GM19324 (cell line): ENCODE results near the gene TRIM52.

ENCODE experiments used
- ATAC-seq: cut with Tn5 transposase; IDR thresholded peaks from one replicate; pipeline ENCODE4 v1.9.1; 2021; ENCODE audit warnings: mild to moderate bottlenecking, moderate library complexity; ENCODE audit not compliant: unreplicated experiment, low FRiP score

TRIM52 gene

GRCh38 chr5:181259283-181259682, 1.7 kb downstream of the TRIM52 start:
- no peak for ATAC-seq

DNA sequence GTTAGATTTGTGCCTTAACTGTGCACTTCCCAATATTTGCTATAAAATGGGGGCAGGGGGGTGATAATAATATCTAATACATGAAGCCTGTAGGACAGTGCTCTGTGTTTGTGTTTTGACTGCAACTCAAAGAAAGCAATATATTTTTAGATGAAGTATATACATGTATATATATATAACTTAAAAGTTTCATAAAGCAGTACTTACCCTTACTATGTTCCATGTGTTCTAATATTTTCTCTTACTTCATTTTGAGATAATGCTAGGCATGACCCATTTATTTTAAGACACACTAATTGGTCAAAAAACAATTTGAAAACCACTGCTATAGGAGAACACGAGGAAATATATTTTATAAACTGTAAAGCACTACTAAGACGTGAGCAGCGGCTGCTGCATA, 2.4 kb downstream of the TRIM52 start:
- ATAC-seq, result no peak

- no peak for ATAC-seq
Measured at GRCh38 chr5:181255836-181256578, 4.9 kb downstream of the TRIM52 start.

- no peak for ATAC-seq
Measured at GRCh38 chr5:181255276-181255675, 5.7 kb downstream of the TRIM52 start.

DNA sequence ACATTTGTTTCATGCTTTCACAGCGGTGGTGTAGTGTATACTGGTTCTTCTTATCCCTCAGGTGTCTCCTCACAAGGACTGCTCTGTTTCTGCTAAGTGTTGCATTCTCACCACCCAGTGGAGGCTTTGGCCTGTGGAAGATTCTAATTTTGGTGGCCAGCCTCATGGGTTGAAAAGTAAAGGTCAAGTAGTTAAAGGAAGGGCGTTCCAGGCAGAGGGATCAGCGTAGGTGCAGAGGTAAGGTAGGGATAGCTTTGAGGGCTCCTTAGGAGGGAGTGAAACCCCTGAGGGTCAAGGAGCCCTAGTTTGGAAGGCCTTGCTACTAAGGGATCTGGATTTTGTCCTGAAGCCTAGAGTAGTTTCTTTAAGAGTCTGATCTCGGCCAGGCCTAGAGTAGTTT, 12.7 kb downstream of the TRIM52 start:
- ATAC-seq, result no peak

GRCh38 chr5:181246276-181247049, 14.5 kb downstream of the TRIM52 start:
- ATAC-seq, result peak; percentile 47

- no peak for ATAC-seq
Measured at GRCh38 chr5:181245427-181246275, 15.3 kb downstream of the TRIM52 start.

- peak; percentile 68 for ATAC-seq
Measured at GRCh38 chr5:181243564-181244343, 17.2 kb downstream of the TRIM52 start, which contains the start of gene RACK1. TSS of gene RACK1 (minus strand) at chr5:181243906. CDS start at chr5:181243800, 106 bp downstream.

DNA sequence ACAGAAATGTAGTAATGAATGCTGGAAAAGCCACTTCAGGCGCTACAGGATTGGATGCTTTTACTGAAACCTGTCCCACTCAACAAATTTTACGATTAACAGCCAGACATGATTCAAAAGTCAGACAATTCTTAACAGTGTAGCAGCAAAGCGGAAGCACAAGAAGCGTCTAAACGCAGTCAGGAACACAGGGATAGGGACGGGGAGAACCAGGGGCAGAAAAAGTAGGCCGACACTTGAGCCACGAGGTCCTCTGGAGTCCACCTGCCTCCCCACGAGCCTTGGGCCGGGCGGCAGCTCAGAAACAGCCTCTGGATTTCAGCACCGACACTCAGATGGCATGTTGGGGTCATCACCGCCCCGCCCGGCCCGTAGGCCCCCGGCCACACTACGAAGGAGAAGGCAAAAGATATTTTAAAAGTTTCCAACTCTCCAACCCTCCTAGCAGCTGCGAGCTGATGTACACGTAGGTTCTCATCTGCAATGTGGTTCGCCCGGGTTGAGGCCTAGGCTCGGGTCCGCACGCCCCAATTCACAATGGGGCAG, 17.9 kb downstream of the TRIM52 start:
- ATAC-seq, result no peak

DNA sequence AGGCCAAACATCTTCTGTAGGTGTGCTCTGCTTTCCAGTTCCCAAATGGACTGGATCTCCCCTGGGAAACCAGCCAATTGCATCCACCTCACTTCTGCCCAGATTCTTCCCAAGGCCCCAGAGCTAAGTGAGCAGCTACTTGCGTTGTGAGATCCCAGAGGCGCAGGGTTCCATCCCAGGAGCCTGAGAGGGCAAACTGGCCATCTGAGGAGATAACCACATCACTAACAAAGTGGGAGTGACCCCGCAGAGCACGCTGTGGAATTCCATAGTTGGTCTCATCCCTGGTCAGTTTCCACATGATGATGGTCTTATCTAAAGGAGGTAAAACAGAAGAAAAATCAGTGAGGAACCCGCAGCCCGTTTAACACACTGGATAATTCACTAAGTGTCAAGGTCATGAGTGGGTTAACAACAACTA, 18.9 kb downstream of the TRIM52 start:
- no peak for ATAC-seq

GRCh38 chr5:181241393-181241975, 19.5 kb downstream of the TRIM52 start:
- no peak for ATAC-seq

GRCh38 chr5:181239062-181239663, 21.8 kb downstream of the TRIM52 start:
- no peak for ATAC-seq

DNA sequence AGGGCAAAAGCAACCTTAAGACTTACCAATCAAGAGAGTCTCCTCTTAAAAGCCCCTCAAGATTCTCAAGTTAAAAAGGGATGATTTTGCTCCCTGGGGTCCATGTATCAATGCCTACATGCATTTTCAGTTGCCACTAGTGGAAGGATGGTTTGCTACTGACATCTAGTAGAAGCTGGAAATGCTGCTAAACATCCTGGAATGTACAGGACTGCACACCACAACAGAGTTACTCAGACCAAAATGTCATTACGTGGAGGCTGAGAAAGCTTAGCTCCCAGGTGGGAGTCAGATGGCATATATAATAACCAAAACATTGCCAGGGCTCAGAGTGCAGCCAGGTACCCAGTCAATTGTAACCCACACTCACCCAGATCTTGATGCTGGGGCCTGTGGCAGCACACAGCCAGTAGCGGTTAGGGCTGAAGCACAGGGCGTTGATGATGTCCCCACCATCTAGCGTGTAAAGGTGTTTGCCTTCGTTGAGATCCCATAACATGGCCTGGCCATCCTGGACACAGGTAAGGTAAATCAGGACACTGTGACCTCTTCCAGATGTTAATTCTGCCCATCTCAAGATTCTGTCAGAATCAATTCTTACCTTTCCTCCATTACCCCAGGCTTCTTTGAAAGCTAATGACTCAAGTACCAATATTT, 23.1 kb downstream of the TRIM52 start:
- ATAC-seq, result no peak

DNA sequence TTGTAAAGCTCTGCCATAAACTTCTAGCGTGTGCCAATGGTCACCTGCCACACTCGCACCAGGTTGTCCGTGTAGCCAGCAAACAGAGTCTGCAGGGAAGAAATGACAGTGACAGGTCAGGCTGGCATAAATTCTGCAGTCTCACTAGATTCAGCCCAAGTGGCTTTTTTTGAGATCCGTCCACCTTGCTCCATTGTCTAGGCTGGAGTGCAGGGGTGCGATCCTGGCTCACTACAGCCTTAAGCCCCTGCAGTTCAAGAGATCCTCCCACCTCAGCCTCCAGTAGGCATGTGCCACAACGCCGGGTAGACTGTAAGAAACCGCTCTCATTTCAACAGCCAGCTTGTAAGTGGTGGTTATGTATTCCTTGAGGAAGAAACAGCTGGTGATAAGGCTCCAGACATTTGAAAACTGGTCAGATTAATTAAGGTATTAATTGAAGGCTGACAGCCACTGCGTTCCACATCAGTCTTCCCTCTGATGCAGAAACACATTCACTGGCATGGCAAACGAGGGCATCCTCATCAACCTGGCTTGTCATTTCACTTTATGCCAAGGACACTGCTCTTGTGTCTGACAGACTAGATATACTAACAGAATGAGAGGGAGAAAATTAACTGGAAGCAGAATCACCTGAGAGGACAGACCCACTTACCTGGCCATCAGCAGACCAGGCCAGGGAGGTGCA, 23.8 kb downstream of the TRIM52 start:
- ATAC-seq, result no peak

DNA sequence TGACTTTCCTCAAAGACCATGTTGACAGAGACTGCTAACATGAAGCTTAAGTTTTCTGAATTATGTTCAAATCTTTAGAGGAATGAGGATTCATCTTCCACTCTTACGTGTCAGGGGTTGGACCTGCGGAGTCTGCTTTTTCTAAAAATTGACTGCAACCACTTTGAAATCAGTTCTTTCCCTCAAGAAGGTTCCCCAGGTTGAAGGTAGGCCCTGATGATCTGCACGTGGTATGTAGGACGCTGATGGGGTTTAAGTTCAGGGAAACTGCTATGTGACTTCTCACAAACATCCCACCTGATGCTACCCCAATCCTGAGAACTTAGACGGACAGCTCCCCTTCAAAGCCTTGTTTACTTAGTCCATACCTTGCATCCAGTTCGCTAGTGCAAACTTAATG, 24.5 kb downstream of the TRIM52 start:
- ATAC-seq, result no peak

GRCh38 chr5:181235689-181236366, 25.1 kb downstream of the TRIM52 start:
- ATAC-seq, result no peak

DNA sequence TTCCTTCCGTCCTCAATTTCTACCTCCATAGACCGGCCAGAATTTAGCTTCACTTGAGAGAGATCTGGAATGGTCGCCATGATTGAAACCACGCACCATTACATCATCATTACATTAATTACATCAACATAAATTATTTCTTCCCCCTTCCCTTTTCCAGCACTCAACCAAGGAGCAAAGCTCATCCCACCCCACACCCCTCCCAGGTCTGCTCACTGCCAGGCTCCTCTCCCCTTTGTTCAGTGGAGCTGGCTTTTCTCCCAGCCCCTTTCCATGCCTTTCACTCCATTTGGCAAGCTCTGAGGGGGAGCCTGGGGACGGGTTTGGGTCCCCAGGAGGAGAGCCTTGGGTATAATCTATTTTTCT, 25.6 kb downstream of the TRIM52 start:
- ATAC-seq, result no peak
